Thoracic aorta (tissue), 2 donors: Measurements from ENCODE around the gene BASP1. TPM values are rescaled to one million over a fixed set of nuclear protein-coding genes. Genes with fewer than 3 reads are reported as not detected.
"Not testable (repeated sequence)": the region's sequence is repeated elsewhere in the genome, so short reads cannot be mapped to it uniquely, and the experiment has no call there.

Source experiments
- ATAC-seq: fragments of 150-250 bp; one replicate; pipeline ENCODE4 v1.8.0; 2017; ENCODE audit warnings: low read depth; ENCODE audit not compliant: insufficient number of reproducible peaks, low FRiP score
- DNase-seq: peaks from one replicate; pipeline ENCODE4 v3.0.0-alpha.2; 2020; ENCODE audit warnings: low spot score
- H3K27ac ChIP-seq, 2 donors: fragments of 200-600 bp; sonication (generic); 1 replicate in 1 of 2; 2 replicates in 1 of 2; pipeline ENCODE4 v1.5.1; 2016; ENCODE audit warnings: mild to moderate bottlenecking in 2 of 2, moderate library complexity in 2 of 2
- H3K27me3 ChIP-seq: fragments of 200-600 bp; sonication (generic); replicated peaks from 2 replicates; pipeline ENCODE4 v1.6.0; 2016; ENCODE audit warnings: mild to moderate bottlenecking; ENCODE audit not compliant: insufficient read depth
- H3K36me3 ChIP-seq: fragments of 200-600 bp; sonication (generic); one replicate; pipeline ENCODE4 v1.5.1; 2016
- H3K4me1 ChIP-seq, 2 donors: fragments of 200-600 bp; sonication (generic); 1 replicate in 1 of 2; 2 replicates in 1 of 2; pipeline versions ENCODE4 v1.5.1 to v1.6.0; 2016; ENCODE audit warnings: low read depth in 2 of 2, mild to moderate bottlenecking in 1 of 2; ENCODE audit not compliant: control insufficient read depth in 1 of 2
- H3K4me3 ChIP-seq: fragments of 200-600 bp; sonication (generic); 2 replicates; pipeline ENCODE4 v1.5.1; 2016; ENCODE audit warnings: mild to moderate bottlenecking
- H3K9me3 ChIP-seq: fragments of 200-600 bp; sonication (generic); 2 replicates; pipeline ENCODE4 v1.5.1; 2016
- total RNA-seq, 2 donors: library from RNA; depleted of rRNA; stranded (reverse); fragments of >200 nt; gene quantifications; one replicate each; pipeline versions ENCODE4 v1.1.0 to v1.2.3, GENCODE V29; 2016
- TF ChIP-seq, protein P1 (sequence below): fragments of 200-600 bp; sonication (generic); IDR thresholded peaks from one replicate; pipeline ENCODE4 v1.5.1; 2019; ENCODE audit warnings: antibody characterized with exemption

The BASP1 gene
- total RNA-seq, 2 donors from 2014 or later = 37.1 to 48.8 TPM

DNA sequence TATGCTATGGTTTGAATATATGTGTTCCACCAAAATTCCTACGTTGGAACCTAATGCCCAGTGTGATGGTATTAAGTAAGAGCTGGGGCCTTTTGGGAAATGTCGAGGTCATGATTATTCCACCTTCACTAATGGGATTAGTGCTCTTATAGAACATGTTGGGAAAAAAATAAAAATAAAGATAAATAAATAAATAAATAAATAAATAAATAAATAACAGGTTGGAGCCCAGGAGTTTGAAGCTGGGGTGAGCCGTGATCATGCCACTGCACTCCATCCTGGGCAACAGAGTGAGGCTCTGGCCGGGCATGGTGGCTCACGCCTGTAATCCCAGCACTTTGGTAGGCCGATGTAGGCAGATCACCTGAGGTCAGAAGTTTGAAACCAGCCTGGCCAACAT is 22.5 kb downstream of the BASP1 start:
- Histone ChIP-seq H3K36me3 (no peaks in the 10 kb centered on the region), H3K4me1 (peaks cover 3 to 43% of the 10 kb centered on the region in 2 donors), H3K27me3 (no peaks in the 10 kb centered on the region), H3K9me3 (no peaks in the 10 kb centered on the region), H3K4me3 (no peak overlapping the region), H3K27ac (no peak overlapping the region)
- no peak for DNase-seq
- ATAC-seq = no peak
- TF ChIP-seq, protein P1, sequence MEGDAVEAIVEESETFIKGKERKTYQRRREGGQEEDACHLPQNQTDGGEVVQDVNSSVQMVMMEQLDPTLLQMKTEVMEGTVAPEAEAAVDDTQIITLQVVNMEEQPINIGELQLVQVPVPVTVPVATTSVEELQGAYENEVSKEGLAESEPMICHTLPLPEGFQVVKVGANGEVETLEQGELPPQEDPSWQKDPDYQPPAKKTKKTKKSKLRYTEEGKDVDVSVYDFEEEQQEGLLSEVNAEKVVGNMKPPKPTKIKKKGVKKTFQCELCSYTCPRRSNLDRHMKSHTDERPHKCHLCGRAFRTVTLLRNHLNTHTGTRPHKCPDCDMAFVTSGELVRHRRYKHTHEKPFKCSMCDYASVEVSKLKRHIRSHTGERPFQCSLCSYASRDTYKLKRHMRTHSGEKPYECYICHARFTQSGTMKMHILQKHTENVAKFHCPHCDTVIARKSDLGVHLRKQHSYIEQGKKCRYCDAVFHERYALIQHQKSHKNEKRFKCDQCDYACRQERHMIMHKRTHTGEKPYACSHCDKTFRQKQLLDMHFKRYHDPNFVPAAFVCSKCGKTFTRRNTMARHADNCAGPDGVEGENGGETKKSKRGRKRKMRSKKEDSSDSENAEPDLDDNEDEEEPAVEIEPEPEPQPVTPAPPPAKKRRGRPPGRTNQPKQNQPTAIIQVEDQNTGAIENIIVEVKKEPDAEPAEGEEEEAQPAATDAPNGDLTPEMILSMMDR = no peak

DNA sequence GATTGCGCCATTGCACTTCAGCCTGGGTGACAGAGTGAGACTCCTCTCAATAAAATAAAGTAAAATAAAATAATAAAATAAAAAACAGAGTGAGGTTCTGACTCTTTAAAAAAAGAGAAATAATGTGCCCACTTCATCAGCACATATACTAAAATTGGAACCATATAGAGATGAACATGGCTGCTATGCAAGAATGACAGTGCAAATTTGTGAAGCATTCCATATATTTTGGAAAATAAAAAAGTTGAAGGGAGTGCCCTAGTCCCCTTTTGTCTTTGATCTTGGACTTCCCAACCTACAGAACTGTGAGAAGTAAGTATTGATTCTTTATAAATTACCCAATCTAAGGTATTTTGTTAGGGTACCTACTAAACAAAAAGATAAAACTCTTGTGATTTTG is 23.1 kb downstream of the BASP1 start:
- no peak for ATAC-seq
- H3K4me3 ChIP-seq = no peak overlapping the region
- no peak overlapping the region for H3K27ac ChIP-seq
- no peaks in the 10 kb centered on the region for H3K9me3 ChIP-seq
- peaks cover 3 to 38% of the 10 kb centered on the region in 2 donors for H3K4me1 ChIP-seq
- TF ChIP-seq, protein P1 = no peak
- no peaks in the 10 kb centered on the region for H3K27me3 ChIP-seq
- no peak for DNase-seq
- no peaks in the 10 kb centered on the region for H3K36me3 ChIP-seq

DNA sequence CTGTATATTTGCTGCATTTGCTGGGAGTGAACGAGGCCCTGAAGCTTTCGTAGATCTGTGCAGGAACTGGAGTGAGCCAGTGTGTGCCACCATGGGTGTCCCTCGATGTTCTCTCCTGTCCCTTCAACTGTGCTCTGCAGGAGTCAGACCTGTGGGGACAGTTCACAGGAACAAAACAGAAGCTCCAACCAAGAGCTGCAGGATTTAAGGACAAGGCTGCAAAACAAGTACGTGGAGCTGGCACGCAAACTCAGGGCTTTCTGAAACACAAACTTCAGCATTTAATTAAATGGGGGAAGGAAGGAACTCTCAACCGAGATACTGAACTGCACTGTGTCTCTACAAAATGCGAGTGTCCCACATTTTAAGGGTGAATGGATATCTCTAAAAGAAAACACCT is 24.2 kb downstream of the BASP1 start:
- TF ChIP-seq, protein P1 = no peak
- ATAC-seq (no peak), DNase-seq (no peak)
- Histone ChIP-seq H3K36me3 (no peaks in the 10 kb centered on the region), H3K9me3 (no peaks in the 10 kb centered on the region), H3K27me3 (no peaks in the 10 kb centered on the region), H3K4me1 (peaks cover 0 to 27% of the 10 kb centered on the region in 2 donors), H3K27ac (no peak overlapping the region), H3K4me3 (no peak overlapping the region)

DNA sequence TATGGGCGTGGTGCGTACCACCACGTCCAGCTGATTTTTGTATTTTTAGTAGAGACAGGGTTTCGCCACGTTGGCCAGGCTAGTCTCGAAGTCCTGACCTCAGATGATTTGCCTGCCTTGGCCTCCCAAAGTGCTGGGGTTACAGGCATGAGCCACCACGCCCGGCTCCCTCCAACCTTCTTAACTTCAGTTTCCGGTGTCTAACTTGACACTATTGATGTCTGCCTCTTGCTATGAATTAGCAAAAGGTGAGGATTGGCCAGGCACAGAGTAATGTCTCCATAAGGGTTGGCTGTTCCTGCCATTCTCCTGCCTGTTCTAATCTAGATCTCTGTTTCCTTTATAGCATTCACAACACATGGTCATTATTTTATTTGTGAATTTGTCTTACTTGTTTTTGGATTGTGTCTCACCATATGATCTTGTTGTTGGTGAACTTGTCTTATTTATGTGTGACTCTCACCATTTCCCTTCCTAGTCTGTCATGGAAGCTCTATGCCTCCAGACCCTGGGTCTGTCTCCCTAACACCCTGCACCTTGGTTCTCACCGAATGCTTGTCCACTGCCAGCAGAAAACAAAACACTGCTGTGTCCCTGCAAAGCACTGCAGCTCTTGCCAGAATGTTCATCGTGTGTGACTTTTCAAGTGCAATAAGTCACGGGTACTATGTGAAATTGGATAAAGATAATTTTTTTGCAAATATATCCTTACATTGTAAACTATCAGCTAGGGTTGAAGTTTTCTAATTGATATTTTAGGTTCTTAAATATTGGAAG is 26.0 kb downstream of the BASP1 start:
- Histone ChIP-seq H3K36me3 (no peaks in the 10 kb centered on the region), H3K27ac (no peak overlapping the region), H3K27me3 (no peaks in the 10 kb centered on the region), H3K4me3 (no peak overlapping the region), H3K4me1 (peaks cover 0 to 20% of the 10 kb centered on the region in 2 donors), H3K9me3 (no peaks in the 10 kb centered on the region)
- ATAC-seq (no peak), DNase-seq (no peak)
- TF ChIP-seq, protein P1 = no peak

DNA sequence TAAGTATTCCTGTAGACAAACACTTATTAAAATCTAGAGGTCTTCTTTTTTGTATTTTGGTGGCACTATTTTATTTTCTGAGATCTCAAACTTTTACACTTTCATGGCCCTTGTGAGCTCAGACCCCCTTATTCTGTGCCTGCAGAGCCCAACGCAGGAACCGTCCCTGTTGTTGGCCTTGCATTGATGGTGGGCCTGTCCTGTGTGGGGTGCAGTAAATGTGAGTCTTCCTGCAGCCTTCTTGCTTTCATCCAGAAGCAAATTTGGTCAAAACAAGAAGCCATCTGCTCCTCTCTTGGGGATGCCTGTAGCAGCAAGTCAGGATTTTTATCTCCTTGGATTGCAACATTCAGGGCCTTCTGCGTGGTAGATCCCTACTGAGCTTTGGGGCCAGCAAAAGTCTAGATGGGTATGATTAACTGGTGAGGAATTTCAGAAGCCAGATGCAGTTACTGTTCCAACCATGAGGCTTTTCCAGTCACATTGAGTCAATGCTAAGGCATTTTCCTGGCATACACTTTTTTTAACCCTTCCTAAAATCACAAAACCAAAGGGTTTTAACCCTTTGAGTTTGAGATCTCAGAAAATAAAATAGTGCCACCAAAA is 31.7 kb downstream of the BASP1 start:
- no peak overlapping the region for H3K4me3 ChIP-seq
- no peak for DNase-seq
- peak overlapping the region in 1 of 2 donors; percentile 12 for H3K27ac ChIP-seq

DNA sequence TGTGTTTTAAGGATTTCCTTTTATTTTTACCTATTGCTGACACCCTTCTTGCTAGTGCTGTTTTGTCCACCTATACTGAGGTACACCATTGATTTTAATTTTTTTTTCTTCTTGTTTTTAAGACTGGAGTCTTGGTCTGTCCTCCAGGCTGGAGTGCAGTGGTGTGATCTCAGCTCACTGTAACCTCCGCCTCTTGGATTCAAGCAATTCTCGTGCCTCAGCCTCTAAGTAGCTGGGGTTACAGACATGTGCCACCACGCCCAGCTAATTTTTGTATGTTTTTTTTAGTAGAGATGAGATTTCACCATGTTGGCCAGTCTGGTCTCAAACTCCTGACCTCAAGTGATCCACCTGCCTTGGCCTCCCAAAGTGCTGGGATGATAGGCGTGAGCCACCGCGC is 32.4 kb downstream of the BASP1 start:
- not testable (repeated sequence) for DNase-seq, H3K4me3 ChIP-seq, H3K9me3 ChIP-seq, H3K36me3 ChIP-seq, H3K27me3 ChIP-seq, ATAC-seq
- Histone ChIP-seq H3K27ac (peak overlapping the region in 1 of 2 donors; percentile 4), H3K4me1 (peaks cover 2 to 28% of the 10 kb centered on the region in 2 donors)

More for the DNA sequence above, 31.7 kb downstream of the BASP1 start:
- peaks cover 2 to 28% of the 10 kb centered on the region in 2 donors for H3K4me1 ChIP-seq
- H3K27me3 ChIP-seq = no peaks in the 10 kb centered on the region
- H3K9me3 ChIP-seq = no peaks in the 10 kb centered on the region
- no peaks in the 10 kb centered on the region for H3K36me3 ChIP-seq
- TF ChIP-seq, protein P1 = peak; percentile 25
- ATAC-seq = peak; percentile 99
